GM19463 (cell line): ENCODE measurements around the gene ZNF407.

Experiments
- ATAC-seq: cut with Tn5 transposase; IDR thresholded peaks from one replicate; pipeline ENCODE4 v1.9.1; 2021; ENCODE audit warnings: mild to moderate bottlenecking, moderate library complexity; ENCODE audit not compliant: unreplicated experiment

Gene ZNF407

DNA sequence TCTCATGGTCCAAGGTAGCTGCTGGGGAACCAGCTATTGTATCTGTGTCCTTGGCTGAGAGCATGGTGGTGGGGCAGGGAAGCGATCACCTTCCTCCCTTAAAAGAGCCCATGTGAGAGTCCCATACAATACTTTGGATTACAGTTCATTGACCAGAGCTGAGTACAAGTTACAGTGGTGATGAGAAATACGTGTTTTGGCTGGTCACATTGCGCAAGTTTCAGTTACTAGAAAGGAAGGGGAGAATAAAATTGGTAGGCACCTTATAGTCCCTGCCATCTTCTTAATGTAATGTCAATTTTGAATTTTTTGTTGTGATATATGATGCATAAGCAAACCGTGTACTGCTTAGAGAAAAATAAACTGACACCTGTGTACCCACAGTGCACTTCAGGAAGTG lies 67.7 kb downstream of the ZNF407 start:
- ATAC-seq, result no peak

DNA sequence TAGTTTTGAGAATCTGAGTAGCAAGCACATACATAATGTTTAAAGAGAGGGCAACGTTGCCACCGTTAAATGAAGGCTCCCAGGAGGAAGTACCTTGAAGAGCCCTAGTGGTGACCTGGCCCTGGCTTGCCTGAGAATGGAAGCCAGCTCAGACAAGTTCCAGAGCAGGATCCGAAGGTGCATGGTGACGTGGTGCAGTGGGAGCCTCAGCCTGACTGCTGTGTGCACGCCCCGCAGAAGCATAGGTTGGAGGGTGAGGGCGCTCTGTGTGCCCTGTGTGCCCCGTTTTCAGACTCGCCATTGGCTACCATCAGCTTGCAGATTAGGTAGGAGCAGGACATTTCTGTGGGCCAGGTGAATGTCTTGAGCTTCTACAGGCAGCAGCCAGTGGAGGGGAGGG lies 68.2 kb downstream of the ZNF407 start:
- no peak for ATAC-seq

DNA sequence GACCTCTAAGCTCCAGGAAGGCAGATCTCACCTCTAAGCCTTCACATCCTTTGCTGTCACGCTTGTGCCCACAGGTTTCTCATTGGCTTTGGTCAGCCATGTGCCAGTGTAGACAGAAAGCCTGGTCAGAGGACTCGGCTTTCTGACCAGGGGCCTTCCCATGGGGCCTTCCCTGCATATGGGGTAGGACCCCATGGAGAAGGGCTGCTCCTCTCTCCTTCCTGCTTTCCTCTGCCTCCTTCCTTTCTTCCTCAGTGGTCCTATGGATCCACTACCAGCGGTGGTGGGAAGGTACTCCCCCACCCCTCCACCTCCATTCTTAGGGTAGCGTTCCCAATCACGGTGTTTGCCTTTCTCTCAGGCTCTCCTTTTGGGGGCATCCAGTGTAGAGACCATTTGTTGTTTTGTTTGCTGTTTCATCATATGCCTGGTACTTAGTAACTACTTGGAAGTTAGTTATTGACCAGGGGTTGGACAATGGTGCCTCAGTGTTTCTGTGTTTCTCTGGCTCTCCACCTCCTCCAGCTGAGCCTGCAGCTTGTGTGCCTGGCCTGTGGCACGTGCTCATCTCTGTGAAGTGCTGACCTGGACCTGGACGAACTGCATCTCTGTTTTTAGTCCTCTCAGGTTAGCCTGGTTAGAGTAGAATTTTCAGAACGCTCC lies 71.6 kb downstream of the ZNF407 start:
- ATAC-seq, result no peak

DNA sequence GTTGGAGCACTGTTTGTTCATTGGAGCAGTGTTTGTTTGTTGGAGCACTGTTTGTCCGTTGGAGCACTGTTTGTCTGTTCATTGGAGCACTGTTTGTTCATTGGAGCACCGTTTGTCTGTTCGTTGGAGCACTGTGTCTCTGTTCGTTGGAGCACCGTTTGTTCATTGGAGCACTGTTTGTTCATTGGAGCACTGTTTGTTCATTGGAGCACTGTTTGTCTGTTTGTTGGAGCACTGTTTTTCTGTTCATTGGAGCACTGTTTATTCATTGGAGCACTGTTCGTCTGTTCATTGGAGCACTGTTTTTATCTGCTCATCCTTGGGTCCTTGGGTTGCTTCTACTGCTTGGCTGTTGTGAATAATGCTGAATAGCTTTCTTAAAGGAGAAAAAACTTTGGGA lies 74.7 kb downstream of the ZNF407 start:
- no peak for ATAC-seq

DNA sequence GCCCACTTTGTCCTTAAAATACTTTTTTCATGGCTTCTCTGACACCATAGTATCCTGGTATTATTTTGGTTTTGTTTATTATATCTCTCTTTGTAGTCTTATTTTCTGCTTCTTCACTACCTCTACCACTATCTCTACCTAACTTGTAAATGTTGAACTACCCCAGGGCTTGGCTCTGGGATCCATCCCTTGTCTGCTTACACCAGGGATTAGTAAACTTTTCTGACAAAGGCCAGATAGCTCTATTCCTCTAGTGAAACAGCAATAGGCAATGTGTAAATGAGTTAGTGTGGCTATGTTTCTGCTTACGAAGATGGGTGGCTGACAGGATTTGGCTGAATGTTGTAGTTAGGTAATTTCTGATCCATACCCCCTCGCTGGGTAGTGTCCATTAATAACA lies 76.8 kb downstream of the ZNF407 start:
- ATAC-seq, result no peak

DNA sequence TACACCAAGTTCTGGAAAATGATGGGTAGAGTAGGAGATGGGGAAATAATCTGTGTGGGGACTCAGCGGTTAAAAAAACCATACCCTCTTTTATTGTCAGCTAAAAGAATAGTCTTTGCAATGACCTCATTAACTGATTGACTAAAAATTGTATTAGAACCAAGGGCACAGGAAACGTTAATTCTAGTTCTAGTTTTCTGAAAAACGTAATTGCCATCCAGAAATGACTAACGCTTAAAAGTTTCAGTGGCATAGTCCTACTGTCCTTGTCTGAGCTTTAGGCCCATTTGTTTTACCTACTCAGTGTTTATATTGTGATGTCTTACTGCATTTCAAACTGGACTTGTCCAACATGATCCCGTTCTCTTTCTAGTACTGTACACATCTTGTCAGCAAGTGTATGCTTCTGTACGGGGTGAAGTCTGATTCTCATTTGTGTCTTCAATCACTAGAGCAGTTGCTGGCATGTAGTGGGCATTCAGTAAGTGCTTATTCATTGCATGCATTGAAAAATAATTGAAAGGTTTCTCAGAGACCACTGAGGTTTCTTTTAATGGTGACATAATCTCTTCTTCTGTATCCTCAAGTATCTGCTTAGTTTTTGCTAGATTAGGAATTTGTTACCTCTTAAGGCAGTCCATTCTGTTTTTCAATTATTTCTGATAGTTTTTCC lies 81.5 kb downstream of the ZNF407 start:
- no peak for ATAC-seq

DNA sequence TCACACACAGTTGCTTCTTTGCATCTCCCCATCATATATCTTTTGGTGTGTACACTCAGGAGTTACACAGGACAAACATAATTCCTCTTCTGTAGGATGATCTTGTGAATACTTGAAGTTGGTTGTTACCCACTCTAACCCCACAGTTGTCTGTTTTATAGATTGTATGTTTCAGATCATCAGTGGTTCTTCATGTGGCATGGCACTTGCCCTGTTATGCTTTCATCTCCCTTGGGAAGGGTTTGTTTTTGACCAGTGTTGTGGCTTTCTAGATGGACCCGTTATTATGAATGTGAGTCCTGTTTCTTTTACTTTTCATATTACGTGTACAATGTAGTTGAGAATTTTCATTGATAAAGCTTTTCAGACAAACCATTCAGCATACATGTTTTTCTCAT lies 82.0 kb downstream of the ZNF407 start:
- ATAC-seq, result no peak

DNA sequence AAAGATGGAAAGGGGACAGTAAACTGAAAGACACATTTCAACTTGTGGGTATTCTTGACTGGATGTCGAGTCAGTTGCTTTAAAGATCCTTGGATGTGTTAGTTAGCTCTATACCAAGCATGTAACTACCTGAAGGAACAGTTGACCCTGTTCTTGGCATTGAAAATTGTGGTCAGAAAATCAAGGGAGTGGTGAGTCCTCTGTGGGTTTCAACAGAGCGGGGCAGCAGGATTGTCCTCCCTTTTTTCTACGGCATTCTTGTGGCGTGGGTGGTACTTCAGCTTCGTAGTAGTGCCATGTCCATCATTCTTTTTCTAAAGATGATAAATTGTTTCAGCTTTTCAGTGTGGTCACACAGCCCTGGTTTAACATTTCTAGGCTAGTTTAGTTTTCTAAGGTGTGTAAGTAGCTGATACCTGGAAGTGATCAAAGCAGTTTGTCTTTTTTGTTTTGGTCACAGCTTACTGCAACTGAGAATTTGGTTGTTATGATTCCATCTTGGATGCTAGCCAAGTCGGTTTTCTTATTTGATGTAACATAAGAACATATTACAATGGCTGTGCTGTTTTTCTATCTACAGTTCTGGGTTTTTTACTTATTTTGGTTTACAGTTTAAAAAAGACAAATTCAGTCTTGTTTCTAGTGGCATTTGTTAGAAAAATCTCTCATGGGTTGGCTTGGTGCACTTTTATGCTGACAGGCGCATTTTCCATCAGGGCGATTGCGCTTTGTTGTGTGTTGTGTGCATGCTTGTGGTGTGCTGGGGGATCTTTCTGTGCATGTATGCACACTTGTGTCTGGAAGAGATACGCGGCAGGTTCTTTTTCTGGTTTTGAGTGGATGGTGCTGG lies 84.7 kb downstream of the ZNF407 start:
- ATAC-seq, result no peak

DNA sequence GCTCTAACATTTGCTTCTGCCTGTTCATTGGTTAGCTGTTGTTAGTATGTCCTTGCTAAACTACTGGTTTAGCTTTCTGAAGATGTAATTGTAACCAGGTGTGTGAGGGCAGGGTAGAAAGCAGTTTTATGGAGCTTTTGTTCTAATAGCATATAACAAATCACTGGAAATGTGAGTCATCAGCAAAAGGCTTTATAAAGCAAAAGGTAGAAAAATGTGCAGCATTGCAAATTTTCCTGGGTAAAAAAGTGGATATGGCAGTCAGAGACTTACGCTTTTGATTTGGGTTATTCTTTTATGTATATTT lies 85.3 kb downstream of the ZNF407 start:
- ATAC-seq, result no peak

DNA sequence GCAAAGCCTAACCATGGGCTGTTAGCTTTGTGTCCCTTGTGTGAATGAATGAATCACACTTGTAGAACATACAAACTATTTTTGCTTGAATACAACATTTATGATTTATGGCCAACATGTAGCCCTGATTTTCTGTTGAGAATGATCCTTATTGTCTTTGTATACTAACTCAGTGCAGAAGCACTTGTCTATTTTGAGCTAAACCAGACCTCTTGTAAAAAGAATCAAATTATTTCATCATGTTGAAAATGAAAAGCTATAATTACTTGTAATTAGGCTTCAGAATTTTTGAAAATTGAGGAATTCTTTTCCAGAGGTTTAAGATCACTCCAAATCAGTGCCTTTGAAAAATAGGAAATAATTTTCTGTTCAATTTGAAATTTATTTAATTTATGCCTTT lies 85.9 kb downstream of the ZNF407 start:
- no peak for ATAC-seq

DNA sequence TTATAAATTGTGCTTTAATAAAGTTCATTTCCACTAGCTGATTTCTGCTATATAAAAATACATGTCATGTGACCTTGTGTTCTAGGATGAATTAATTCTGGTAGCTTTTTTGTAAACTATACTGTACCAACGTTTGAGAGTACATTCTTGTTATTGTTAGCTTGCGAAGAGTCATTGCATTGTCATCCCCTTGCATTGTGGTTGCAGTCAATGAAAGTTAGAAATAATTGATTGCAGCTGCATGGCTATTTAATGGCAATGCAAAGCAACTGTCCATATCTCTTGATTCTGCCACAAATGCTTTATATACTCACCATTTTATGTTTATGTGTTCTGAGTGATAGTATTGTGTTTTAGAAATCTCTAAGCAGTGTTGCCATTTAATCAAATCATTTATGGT lies 91.6 kb downstream of the ZNF407 start:
- ATAC-seq, result no peak

DNA sequence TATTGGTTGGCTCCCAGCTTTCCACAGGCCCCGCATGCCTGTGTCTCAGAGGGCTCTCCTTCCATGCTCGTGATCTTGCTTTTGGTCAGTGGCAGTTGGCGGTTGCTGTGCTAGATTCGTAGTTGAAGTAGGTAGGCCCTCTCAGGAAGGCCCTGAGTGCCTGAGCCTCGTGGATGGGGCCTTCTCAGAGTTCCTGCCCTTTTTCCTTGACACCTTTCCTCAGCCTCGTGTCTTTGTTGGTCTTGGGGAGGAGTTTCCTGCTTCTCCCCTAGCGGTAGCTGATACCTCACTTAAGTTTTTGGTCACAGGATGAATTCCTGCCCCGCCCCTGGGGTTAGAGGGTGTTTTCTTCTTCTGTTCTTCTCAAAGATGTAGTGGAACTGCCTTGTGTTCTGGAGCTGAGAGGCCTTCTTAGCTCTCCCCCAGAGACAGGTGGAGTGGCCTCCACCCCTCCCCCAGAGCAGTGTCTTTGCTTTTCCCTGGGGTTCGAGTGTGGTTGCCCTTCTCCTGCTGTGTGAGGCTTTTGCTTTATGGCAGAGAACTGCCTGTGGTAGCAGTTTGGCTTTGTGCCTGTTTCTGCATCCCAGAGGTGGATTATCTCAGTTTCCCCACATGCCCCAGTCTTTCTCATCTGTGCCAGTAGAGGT lies 94.8 kb downstream of the ZNF407 start:
- ATAC-seq, result no peak

DNA sequence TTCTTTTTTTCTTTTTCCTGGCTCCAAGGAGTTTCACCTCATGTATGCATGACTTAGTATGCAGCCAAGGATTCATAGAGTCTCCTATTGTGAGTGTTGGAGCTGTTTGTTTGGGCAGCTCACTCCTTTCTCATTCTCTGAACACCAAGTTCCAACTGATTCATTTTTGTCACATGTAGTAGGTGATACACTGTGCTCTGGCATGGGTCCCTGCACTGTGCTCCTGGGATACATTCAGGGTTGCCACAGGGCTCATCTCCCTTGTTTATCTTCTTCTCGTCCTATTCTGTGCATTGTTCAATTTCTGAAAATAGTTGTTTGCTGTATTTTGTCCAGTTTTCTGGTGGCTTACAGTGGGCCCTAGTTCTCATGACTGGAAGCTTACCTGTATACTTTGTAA lies 96.8 kb downstream of the ZNF407 start:
- no peak for ATAC-seq

DNA sequence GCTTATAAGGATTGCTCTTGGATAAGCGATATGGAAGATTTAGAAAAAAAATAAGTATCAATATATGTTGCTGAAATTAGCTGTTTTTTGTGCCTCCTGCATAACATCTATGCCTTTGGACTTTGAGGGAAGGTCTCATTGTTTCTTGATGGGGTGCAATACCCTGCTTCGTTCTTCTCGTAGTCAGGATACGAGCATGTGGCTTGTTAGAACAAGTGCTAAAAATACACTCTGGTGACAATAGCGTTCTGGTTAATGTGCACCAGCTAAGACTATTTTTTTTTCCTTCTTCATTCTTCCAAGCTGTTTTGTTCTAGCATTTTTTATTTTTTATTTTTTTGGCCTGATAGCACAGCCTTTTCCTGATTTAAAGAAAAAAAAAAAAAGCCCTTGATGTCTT lies 97.5 kb downstream of the ZNF407 start:
- ATAC-seq, result no peak

DNA sequence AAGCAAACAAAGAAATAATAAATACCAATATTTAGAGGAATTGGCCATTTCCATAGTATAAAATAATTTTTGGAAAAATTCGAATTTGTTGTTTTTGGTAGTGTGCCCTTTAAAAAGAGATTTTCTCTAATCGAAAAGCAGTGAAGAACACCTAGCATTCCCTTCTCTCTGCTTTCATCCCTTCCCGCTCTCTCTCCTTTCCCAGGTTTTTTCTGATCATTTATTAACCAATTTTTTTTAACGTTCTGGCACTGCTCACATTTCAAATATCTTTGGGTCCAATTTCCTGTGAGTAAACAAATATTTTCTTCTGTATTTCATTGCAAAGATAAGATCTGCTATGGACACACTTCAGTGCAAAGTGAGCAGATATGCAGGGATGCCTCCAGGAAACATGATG lies 101.2 kb downstream of the ZNF407 start:
- ATAC-seq, result no peak

DNA sequence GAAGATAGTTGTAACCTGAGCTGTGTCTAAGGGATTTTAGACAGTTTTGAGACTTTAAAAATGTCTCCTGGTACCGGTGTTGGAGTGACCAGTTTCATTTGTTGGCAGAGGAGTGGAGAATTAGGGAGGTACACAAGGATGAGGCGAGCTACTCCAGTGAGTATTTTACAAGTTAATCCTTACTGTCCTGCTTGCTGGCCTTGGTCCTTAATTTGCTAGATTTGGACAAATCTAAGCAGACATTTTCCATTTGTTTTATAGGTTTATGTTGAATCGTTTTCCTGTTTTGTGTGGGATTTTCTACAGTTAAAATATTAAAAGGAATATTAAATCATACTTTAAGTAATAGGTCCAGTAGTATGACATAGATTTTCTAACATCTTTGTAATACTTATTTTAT lies 101.8 kb downstream of the ZNF407 start:
- no peak for ATAC-seq

DNA sequence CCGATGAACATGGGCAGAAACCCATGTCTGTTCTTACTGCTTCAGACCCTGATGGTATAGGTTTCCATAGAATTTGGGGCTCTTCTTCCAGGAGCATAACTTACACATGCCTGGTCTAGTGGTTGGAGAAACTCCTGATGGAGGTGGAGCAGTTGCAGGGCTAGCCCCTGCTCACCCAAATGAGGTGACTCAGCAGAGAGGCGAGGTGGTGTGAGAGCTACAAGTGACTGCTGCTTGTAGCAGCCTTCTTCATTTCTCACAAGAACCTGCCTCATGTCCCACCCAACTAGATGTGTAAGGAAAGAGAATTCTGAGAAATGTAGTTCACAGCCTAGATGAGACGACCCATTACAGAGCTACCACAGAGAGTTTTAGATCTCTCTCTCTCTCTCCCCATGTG lies 105.3 kb downstream of the ZNF407 start:
- no peak for ATAC-seq

DNA sequence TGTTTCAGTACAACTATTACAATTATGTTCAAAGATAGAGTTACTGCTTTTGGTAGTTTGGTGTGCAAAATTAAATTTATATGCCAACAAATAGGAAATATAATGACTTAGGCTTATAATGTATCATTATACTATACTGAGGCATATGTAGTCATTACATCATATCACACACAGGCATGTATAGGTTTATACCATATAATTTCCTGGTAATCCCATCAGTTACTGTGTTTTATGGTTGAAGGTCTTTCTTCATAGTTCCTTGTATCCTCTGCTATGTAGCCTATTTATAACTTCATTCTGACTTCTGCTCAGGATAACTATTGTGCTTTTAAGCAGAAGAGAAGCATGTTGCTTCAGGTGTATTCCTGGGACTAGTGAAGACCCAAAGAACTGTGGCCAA lies 110.5 kb downstream of the ZNF407 start:
- ATAC-seq, result no peak

DNA sequence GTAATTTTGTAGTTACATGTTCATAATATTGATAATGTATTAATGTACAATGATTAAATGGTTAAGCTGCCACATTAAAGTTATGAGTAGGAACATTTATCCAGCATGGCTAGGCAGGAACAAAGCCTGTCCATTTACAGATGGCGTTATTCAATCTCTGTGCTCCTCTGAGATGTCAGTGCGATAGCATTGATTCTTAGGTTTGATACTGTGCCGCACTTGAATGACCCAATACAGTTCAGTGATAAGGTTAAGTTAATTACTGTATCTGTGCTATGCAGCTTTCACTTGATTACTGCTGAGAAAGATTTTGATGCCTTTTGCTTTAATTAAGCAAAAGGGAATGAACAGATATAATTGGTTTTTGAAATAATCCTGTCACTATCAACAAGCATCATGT lies 111.8 kb downstream of the ZNF407 start:
- no peak for ATAC-seq

DNA sequence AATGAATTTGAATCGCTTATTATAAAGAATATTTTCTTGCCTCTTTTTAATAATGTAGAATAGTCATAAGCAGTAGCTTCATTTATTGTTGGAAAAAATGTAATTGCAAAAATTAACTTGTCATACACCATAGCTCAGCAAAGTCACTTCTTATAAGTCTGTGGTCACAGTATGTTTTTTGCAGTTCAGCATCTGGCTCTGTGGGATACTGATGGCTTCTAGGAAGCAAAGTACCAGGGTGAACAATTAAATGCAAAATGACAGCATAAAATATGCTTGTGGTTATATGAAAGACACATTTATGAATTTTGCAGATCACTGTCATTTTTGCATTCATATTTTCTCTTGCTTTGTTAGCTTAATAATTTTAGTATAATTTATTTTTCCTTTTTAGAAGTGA lies 116.5 kb downstream of the ZNF407 start:
- ATAC-seq, result no peak

DNA sequence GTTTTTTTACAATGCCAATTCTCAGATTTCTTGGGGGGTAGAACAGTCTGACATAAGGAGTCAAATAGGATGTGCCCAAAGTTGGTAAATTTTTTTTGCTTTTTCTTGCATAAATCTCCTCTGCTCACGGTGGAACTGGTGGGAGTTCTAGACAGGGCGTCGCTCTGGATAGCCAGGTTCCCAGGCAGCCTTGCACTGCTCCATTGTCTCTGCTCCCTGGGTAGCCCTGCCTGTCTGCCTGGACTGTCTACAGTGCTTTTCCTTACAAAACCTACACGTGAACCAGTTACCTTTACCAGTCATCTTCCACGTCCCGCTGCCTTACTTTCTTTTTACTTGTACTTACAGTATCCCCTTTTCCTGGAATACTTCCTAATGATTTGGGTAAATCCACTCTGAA lies 117.1 kb downstream of the ZNF407 start:
- no peak for ATAC-seq

DNA sequence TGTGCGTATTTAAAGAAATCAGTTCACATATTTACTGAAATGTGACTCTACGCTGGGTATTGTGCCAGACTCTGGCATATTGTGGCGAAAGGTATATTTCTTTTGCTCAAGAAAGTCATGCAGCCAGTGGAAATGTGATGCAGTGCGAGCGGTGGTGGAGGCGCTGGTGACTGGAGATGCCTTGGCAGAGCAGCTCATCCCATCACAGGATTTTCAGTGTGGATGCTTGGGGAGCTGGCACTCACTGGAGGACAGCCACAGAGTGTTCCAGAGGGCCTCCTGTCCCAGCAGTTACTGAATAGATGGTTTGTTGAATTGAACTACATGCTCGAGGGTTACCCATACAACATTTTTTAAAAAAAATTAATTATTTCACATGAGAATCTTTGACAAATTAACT lies 117.6 kb downstream of the ZNF407 start:
- ATAC-seq, result no peak
